ENCODE results near the gene CNTNAP5.

DNA sequence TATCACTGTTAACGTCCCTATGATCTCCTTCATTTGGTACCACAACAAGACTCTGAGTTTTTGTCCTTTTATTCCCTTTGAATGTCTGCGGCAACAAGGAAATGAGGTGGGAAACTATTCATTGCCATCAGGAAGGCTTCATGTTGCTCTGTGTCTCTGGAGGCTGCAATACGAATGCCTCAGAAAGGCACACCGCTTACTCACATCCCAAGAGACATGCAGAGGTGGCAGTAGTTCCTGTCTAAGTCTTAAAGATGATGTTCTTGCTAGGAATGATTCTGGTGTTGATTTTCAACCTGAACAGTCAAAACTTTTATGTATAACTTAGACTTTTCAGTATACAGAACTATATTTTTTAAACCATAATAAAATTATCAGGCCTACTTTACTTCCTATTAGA is 24.0 kb downstream of the CNTNAP5 start:
- no peak for TF ChIP-seq ZFP30 (CRISPR knock-in tag; IDR thresholded peaks at IDR 0.05)
- TF ChIP-seq ISL1 (CRISPR knock-in tag; IDR thresholded peaks at IDR 0.05): no peak
- TF ChIP-seq GLIS3 (CRISPR knock-in tag; IDR thresholded peaks at IDR 0.05): no peak
- TF ChIP-seq ZNF70 (CRISPR knock-in tag; IDR thresholded peaks at IDR 0.05): no peak

Measured in SK-N-SH treated with all-trans-retinoic acid at 6 μM for 48 hours (cell line).